Activated naive CD8-positive, alpha-beta T cell treated with anti-CD3 and anti-CD28 coated beads, Interleukin-2, amount 50 U/mL, for 16 hours (primary cell): ENCODE data around the gene AK2.
"Not testable (repeated sequence)": the region's sequence is repeated elsewhere in the genome, so short reads cannot be mapped to it uniquely, and the experiment has no call there.

Source experiments
- DNase-seq: peaks from one replicate; pipeline ENCODE4 v3.0.0-alpha.2; 2020; ENCODE audit warnings: low read depth, low spot score

Gene AK2

GRCh38 chr1:33055210-33056008 is 18.7 kb upstream of the AK2 start:
- no peak for DNase-seq

GRCh38 chr1:33050221-33051076 is 13.8 kb upstream of the AK2 start:
- DNase-seq: no peak

- no peak for DNase-seq
These were observed 12.7 kb upstream of the AK2 start for GRCh38 chr1:33049371-33049770.

GRCh38 chr1:33048426-33048825 is 11.7 kb upstream of the AK2 start:
- DNase-seq: no peak

GRCh38 chr1:33047839-33048305 is 11.2 kb upstream of the AK2 start:
- no peak for DNase-seq

- DNase-seq: no peak
These were observed 10.6 kb upstream of the AK2 start for GRCh38 chr1:33047290-33047689.

- not testable (repeated sequence) for DNase-seq
These were observed 9.6 kb upstream of the AK2 start for GRCh38 chr1:33046234-33046633.

GRCh38 chr1:33045814-33046213 is 9.1 kb upstream of the AK2 start:
- DNase-seq: no peak

GRCh38 chr1:33045246-33045645 is 8.6 kb upstream of the AK2 start:
- no peak for DNase-seq

GRCh38 chr1:33043267-33044092 is 6.8 kb upstream of the AK2 start:
- DNase-seq: no peak

GRCh38 chr1:33042831-33043230 is 6.1 kb upstream of the AK2 start:
- no peak for DNase-seq

GRCh38 chr1:33041026-33041425 is 4.3 kb upstream of the AK2 start:
- DNase-seq: no peak

GRCh38 chr1:33039840-33040239 is 3.2 kb upstream of the AK2 start:
- no peak for DNase-seq

GRCh38 chr1:33036051-33036525 is 595 bp downstream of the AK2 start:
- no peak for DNase-seq

GRCh38 chr1:33032126-33032869 is 4.4 kb downstream of the AK2 start:
- DNase-seq: no peak

GRCh38 chr1:33031506-33031905 is 5.2 kb downstream of the AK2 start:
- no peak for DNase-seq

- DNase-seq: no peak
These were observed 6.1 kb downstream of the AK2 start for GRCh38 chr1:33030575-33030974.

GRCh38 chr1:33029921-33030320 is 6.8 kb downstream of the AK2 start:
- no peak for DNase-seq

- DNase-seq: no peak
These were observed 7.5 kb downstream of the AK2 start for GRCh38 chr1:33029209-33029608.

- no peak for DNase-seq
These were observed 10.9 kb downstream of the AK2 start for GRCh38 chr1:33025761-33026160.

GRCh38 chr1:33025180-33025569 is 11.5 kb downstream of the AK2 start:
- no peak for DNase-seq
